IMR-90 (cell line): ENCODE results near the gene NALCN. TPM values are rescaled to one million over a fixed set of nuclear protein-coding genes. Genes with fewer than 3 reads are reported as not detected.

Experiments
- ATAC-seq: fragments of 200-7000 bp; cut with Tn5 transposase; 2 replicates; pipeline ENCODE4 v1.9.1; 2020; ENCODE audit warnings: low read depth, mild to moderate bottlenecking, moderate library complexity
- BruUV-seq: library from RNA; stranded (reverse); fragments of 400-500 nt; replicated peaks from 2 replicates; lab custom pipeline; 2021; lab: Mats Ljungman, UMichigan
- CTCF ChIA-PET: fragments of 300-600 bp; formaldehyde crosslinking; extraction: SDS; loops from one replicate; lab custom pipeline; 2021; ENCODE audit warnings: antibody characterized with exemption; lab: Yijun Ruan, JAX
- POLR2A ChIA-PET: fragments of 300-600 bp; sonication (Branson Sonifier 250); formaldehyde crosslinking; loops from one replicate; lab custom pipeline; 2022; ENCODE audit warnings: antibody characterized with exemption; ENCODE audit not compliant: unreplicated experiment; lab: Charles Lee
- DNase-seq: peaks from one replicate; pipeline ENCODE4 v3.0.0; 2013
- H2AFZ ChIP-seq: replicated peaks from 2 replicates; pipeline ENCODE3; 2013; ENCODE audit warnings: low read length, mild to moderate bottlenecking; ENCODE audit not compliant: poor library complexity
- H2AK5ac ChIP-seq: 2 replicates; pipeline ENCODE4 v1.6.1; 2013; ENCODE audit warnings: low read depth, low read length, inconsistent platforms
- H2AK9ac ChIP-seq: replicated peaks from 2 replicates; pipeline ENCODE3; 2013; ENCODE audit warnings: mild to moderate bottlenecking, low read depth, low read length, moderate library complexity; ENCODE audit not compliant: poor library complexity
- H2BK120ac ChIP-seq: 2 replicates; pipeline ENCODE4 v1.6.1; 2013; ENCODE audit warnings: low read depth, low read length, inconsistent platforms
- H2BK15ac ChIP-seq: 3 replicates; pipeline ENCODE4 v1.6.1; 2013; ENCODE audit warnings: low read depth, low read length, inconsistent platforms
- H2BK20ac ChIP-seq: 2 replicates; pipeline ENCODE4 v1.6.1; 2013; ENCODE audit warnings: low read depth, mild to moderate bottlenecking, inconsistent platforms, low read length, moderate library complexity
- H2BK5ac ChIP-seq: 2 replicates; pipeline ENCODE4 v1.6.1; 2013; ENCODE audit warnings: mild to moderate bottlenecking, low read depth, low read length, inconsistent platforms; ENCODE audit not compliant: poor library complexity, severe bottlenecking
- H3K14ac ChIP-seq: replicated peaks from 2 replicates; pipeline ENCODE4 v1.6.1; 2013; ENCODE audit warnings: low read depth, low read length, inconsistent platforms
- H3K18ac ChIP-seq: 2 replicates; pipeline ENCODE4 v1.6.1; 2013; ENCODE audit warnings: low read depth, low read length, control low read depth
- H3K23ac ChIP-seq: 2 replicates; pipeline ENCODE4 v1.6.1; 2013; ENCODE audit warnings: low read depth, low read length, inconsistent platforms
- H3K27ac ChIP-seq: 2 replicates; pipeline ENCODE4 v1.5.1; 2013; ENCODE audit warnings: mild to moderate bottlenecking, control low read depth, low read length; ENCODE audit not compliant: insufficient read depth
- H3K27me3 ChIP-seq: 2 replicates; pipeline ENCODE4 v1.6.1; 2013; ENCODE audit warnings: low read length; ENCODE audit not compliant: control insufficient read depth, insufficient read depth
- H3K36me3 ChIP-seq: 2 replicates; pipeline ENCODE4 v1.6.1; 2013; ENCODE audit warnings: low read length, mixed read lengths; ENCODE audit not compliant: control insufficient read depth, insufficient read depth
- H3K4ac ChIP-seq: 2 replicates; pipeline ENCODE4 v1.6.1; 2013; ENCODE audit warnings: low read depth, low read length, inconsistent platforms
- H3K4me1 ChIP-seq: 2 replicates; pipeline ENCODE4 v1.6.1; 2013; ENCODE audit warnings: low read length, mixed read lengths; ENCODE audit not compliant: control insufficient read depth, insufficient read depth
- H3K4me2 ChIP-seq: 2 replicates; pipeline ENCODE4 v1.6.1; 2013; ENCODE audit warnings: low read depth, mild to moderate bottlenecking, control low read depth, low read length, moderate library complexity
- H3K4me3 ChIP-seq: 2 replicates; pipeline ENCODE4 v1.5.1; 2013; ENCODE audit warnings: low read depth, mild to moderate bottlenecking, control low read depth, low read length, moderate library complexity; ENCODE audit not compliant: insufficient read depth
- H3K56ac ChIP-seq: 2 replicates; pipeline ENCODE4 v1.6.1; 2013; ENCODE audit warnings: low read length, inconsistent platforms; ENCODE audit not compliant: insufficient read depth; ENCODE audit errors: extremely low read depth
- H3K79me1 ChIP-seq, 2 experiments: 2 replicates each; pipeline ENCODE4 v1.6.1; 2013; ENCODE audit warnings: low read length in 2 of 2, inconsistent platforms in 1 of 2, low read depth in 1 of 2
- H3K9ac ChIP-seq: 2 replicates; pipeline ENCODE4 v1.6.1; 2013; ENCODE audit warnings: low read depth, low read length, control low read depth
- H3K9me1 ChIP-seq: 2 replicates; pipeline ENCODE4 v1.6.1; 2013; ENCODE audit warnings: low read length, inconsistent platforms; ENCODE audit not compliant: insufficient read depth
- H3K9me3 ChIP-seq: 2 replicates; pipeline ENCODE4 v1.6.1; 2013; ENCODE audit warnings: low read length; ENCODE audit not compliant: control insufficient read depth, insufficient read depth
- H4K20me1 ChIP-seq: 2 replicates; pipeline ENCODE4 v1.6.1; 2013; ENCODE audit warnings: low read length, inconsistent platforms; ENCODE audit not compliant: insufficient read depth
- H4K5ac ChIP-seq: 2 replicates; pipeline ENCODE4 v1.6.1; 2013; ENCODE audit warnings: mild to moderate bottlenecking, low read depth, low read length, control low read depth
- H4K8ac ChIP-seq, 2 experiments: 2 replicates each; pipeline ENCODE4 v1.6.1; 2013; ENCODE audit warnings: low read depth in 2 of 2, low read length in 2 of 2, control low read depth in 1 of 2, inconsistent platforms in 1 of 2
- H4K91ac ChIP-seq: 2 replicates; pipeline ENCODE4 v1.6.1; 2013; ENCODE audit warnings: low read depth, low read length, inconsistent platforms; ENCODE audit not compliant: insufficient read depth
- CEBPB ChIP-seq: IDR thresholded peaks from 2 replicates; pipeline ENCODE4 v1.6.1; 2012; ENCODE audit warnings: low read depth, low read length, improper control_type of control experiment
- CHD1 ChIP-seq: IDR thresholded peaks from 2 replicates; pipeline ENCODE4 v1.6.1; 2012; ENCODE audit warnings: low read depth, low read length, improper control_type of control experiment
- CTCF ChIP-seq: conservative IDR thresholded peaks from 2 replicates; pipeline ENCODE4 v1.5.1; 2012; ENCODE audit warnings: mild to moderate bottlenecking, low read depth, low read length, improper control_type of control experiment
- MAFK ChIP-seq: IDR thresholded peaks from 2 replicates; pipeline ENCODE4 v1.6.1; 2012; ENCODE audit warnings: low read depth, low read length, improper control_type of control experiment
- MAZ ChIP-seq: IDR thresholded peaks from 2 replicates; pipeline ENCODE4 v1.6.1; 2012; ENCODE audit warnings: low read depth, mild to moderate bottlenecking, low read length, improper control_type of control experiment, moderate library complexity, borderline replicate concordance
- NFE2L2 ChIP-seq: fragments of 150-350 bp; IDR thresholded peaks from 2 replicates; pipeline ENCODE4 v1.6.1; 2016; ENCODE audit warnings: low read depth, mild to moderate bottlenecking, low read length
- RAD21 ChIP-seq: IDR thresholded peaks from 2 replicates; pipeline ENCODE4 v1.6.1; 2012; ENCODE audit warnings: low read length, improper control_type of control experiment
- RFX5 ChIP-seq: IDR thresholded peaks from 2 replicates; pipeline ENCODE4 v1.8.0; 2012; ENCODE audit warnings: low read depth, mild to moderate bottlenecking, low read length, moderate library complexity
- WGBS, 2 experiments: methylation state at CpG; one replicate each; pipeline versions ENCODE4 v1.1.5 to v1.1.7; 2013; ENCODE audit warnings: missing lambda C conversion rate in 2 of 2; ENCODE audit not compliant: insufficient read length in 1 of 2; ENCODE audit errors: extremely low coverage in 2 of 2; 5-methylcytosine and 5-hydroxymethylcytosine counted together
- dilution Hi-C: fragments of 300-500 bp; cut with HindIII; formaldehyde crosslinking; loops from one replicate; pipeline ENCODE4 v1.14.3; 2018; ENCODE audit warnings: low sequenced_read_pairs; ENCODE audit not compliant: unreplicated experiment
- in situ Hi-C: fragments of 300-500 bp; cut with MboI; formaldehyde crosslinking; loops from 3 replicates; pipeline ENCODE4 v1.14.3; 2019; ENCODE audit warnings: low sequenced_read_pairs, inconsistent platforms, mixed read lengths
- intact Hi-C: fragments of 100-400 bp; cut with micrococcal nuclease; formaldehyde crosslinking; loops from 2 replicates; pipeline ENCODE4 v1.10.0; 2022
- polyA plus RNA-seq, 3 experiments: library from polyadenylated mRNA; depleted of rRNA; stranded (reverse); fragments of >200 nt; gene quantifications; 2 replicates each; pipeline ENCODE4 v1.2.3, GENCODE V29; 2012; ENCODE audit warnings: low replicate concordance in 1 of 3
- total RNA-seq: library from RNA; depleted of rRNA; stranded (reverse); fragments of >200 nt; gene quantifications from 2 replicates; pipeline ENCODE4 v1.2.3, GENCODE V29; 2012

Gene NALCN
- total and polyA plus RNA-seq, 2 of the 4 experiments (the other 2 are of a cell fraction) = 2.9 to 4.8 TPM

GRCh38 chr13:101272886-101273285, 143.4 kb downstream of the NALCN start:
- no peak overlapping the region for H2AK9ac ChIP-seq
- peaks cover 8% of the 10 kb centered on the region for H3K9me1 ChIP-seq
- H3K4ac ChIP-seq = no peak overlapping the region
- H3K9ac ChIP-seq = no peak overlapping the region
- in situ Hi-C loops (no loop called here), dilution Hi-C loops (no loop called here), intact Hi-C loops (no loop called here)
- no peak overlapping the region for H2BK20ac ChIP-seq
- CTCF ChIA-PET = no interaction called here
- TF ChIP-seq CTCF (no peak), CHD1 (no peak), RFX5 (no peak), MAFK (no peak), NFE2L2 (no peak), RAD21 (no peak), MAZ (no peak), CEBPB (no peak)
- no peak overlapping the region for H3K18ac ChIP-seq
- H2BK120ac ChIP-seq = no peak overlapping the region
- no TSS peak for BruUV-seq
- no peak overlapping the region for H4K8ac ChIP-seq
- no peaks in the 10 kb centered on the region for H3K4me1 ChIP-seq
- H3K14ac ChIP-seq = no peak overlapping the region
- no peak overlapping the region for H3K4me3 ChIP-seq
- no peak overlapping the region for H3K4me2 ChIP-seq
- H4K20me1 ChIP-seq = no peaks in the 10 kb centered on the region
- H3K56ac ChIP-seq = no peak overlapping the region
- DNase-seq = no peak
- no peak overlapping the region for H4K91ac ChIP-seq
- no peaks in the 10 kb centered on the region for H3K79me1 ChIP-seq
- H2BK5ac ChIP-seq = no peak overlapping the region
- H3K9me3 ChIP-seq = no peaks in the 10 kb centered on the region
- 83% methylated on average over 2 of the region's 9 CpGs; no CpG with 5 or more reads in 1 of the 2 experiments for WGBS, 2 experiments
- H3K36me3 ChIP-seq = no peaks in the 10 kb centered on the region
- no peak overlapping the region for H2AFZ ChIP-seq
- no peak overlapping the region for H4K5ac ChIP-seq
- no peaks in the 10 kb centered on the region for H3K27me3 ChIP-seq
- ATAC-seq = no peak
- H3K27ac ChIP-seq = no peak overlapping the region
- POLR2A ChIA-PET = no interaction called here
- H3K23ac ChIP-seq = no peak overlapping the region
- H2BK15ac ChIP-seq = no peak overlapping the region
- no peak overlapping the region for H2AK5ac ChIP-seq
